ENCODE measurements around the gene ENO2.
A peak's percentile ranks its signal among the peaks of the same experiment; 100 is the strongest.

DNA sequence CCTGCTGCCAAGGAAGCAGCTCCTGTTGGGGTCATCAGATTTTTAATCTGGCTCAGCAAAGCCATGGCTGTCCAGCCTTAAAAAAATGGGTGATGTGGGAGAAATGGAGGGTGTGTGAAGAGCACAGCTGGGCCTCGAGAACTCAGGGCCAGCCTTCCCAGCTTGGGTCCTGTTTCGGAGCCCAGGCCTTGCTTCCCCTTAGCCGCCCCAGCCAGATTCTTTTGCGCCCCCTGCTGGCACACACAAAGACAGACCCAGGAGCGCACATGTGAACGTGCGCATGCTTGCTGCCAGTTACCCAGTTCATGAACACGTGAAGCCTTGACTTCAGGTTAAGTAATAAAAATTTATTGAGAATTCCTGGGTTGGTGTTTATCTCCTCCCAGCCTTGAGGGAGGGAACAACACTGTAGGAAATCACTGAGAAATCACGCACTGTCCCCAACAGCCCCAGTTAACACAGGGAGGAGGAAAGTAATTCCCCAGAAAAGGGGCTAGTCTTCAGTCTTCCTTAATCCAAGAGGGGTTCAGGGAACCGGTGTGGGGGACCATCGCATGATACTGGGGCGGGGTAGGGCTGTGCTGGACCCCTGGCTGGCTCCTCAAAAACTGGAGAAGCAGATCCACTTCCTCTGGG, 50.8 kb downstream of the ENO2 start:
- TF ChIP-seq RAD21 (IDR thresholded peaks at IDR 0.05) (peak; percentile 90 to 94), CTCF (IDR thresholded peaks at IDR 0.05; ENCODE audit: low read depth, low read length, missing input control) (peak; percentile 94), ATF3 (IDR thresholded peaks at IDR 0.05) (no peak), GABPA (IDR thresholded peaks at IDR 0.05 in 1 of 2, conservative IDR thresholded peaks at IDR 0.05 in 1 of 2) (peak in 1 of 2 donors; percentile 57), SP1 (IDR thresholded peaks at IDR 0.05) (no peak), FOXA1 (IDR thresholded peaks at IDR 0.05) (no peak), YY1 (IDR thresholded peaks at IDR 0.05) (peak; percentile 46)
- TF ChIP-seq, protein P1, sequence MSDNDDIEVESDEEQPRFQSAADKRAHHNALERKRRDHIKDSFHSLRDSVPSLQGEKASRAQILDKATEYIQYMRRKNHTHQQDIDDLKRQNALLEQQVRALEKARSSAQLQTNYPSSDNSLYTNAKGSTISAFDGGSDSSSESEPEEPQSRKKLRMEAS (IDR thresholded peaks at IDR 0.05), result peak; percentile 89
